SKM-1 (cell line): ENCODE data around the gene ZSCAN2.
"Not testable (repeated sequence)": the region's sequence is repeated elsewhere in the genome, so short reads cannot be mapped to it uniquely, and the experiment has no call there.

Source experiments
- DNase-seq: peaks from one replicate; lab custom pipeline; 2025; ENCODE audit not compliant: unreplicated experiment; lab: John Stamatoyannopoulos, UW

Gene ZSCAN2

GRCh38 chr15:84600687-84601554 lies at the start of gene ZSCAN2:
Gene ZSCAN2, plus strand, starts transcription at chr15:84601009. Its CDS starts 2,919 bp downstream, at chr15:84603928.
- peak; percentile 88 for DNase-seq

- DNase-seq = not testable (repeated sequence)
Measured at GRCh38 chr15:84551624-84552023, 49.2 kb upstream of the ZSCAN2 start.

- no peak for DNase-seq
Measured at GRCh38 chr15:84552896-84553295, 47.9 kb upstream of the ZSCAN2 start.

- DNase-seq = not testable (repeated sequence)
Measured at GRCh38 chr15:84556690-84557089, 44.1 kb upstream of the ZSCAN2 start.

GRCh38 chr15:84568021-84568420 lies 32.8 kb upstream of the ZSCAN2 start:
- not testable (repeated sequence) for DNase-seq

- DNase-seq = no peak
Measured at GRCh38 chr15:84570164-84570735, 30.6 kb upstream of the ZSCAN2 start.

- no peak for DNase-seq
Measured at GRCh38 chr15:84572231-84572630, 28.6 kb upstream of the ZSCAN2 start.

- DNase-seq = no peak
Measured at GRCh38 chr15:84575493-84575892, 25.3 kb upstream of the ZSCAN2 start.

GRCh38 chr15:84577891-84578290 lies 22.9 kb upstream of the ZSCAN2 start:
- not testable (repeated sequence) for DNase-seq

GRCh38 chr15:84579261-84579721 lies 21.5 kb upstream of the ZSCAN2 start:
- DNase-seq = not testable (repeated sequence)

- not testable (repeated sequence) for DNase-seq
Measured at GRCh38 chr15:84581676-84582428, 19.0 kb upstream of the ZSCAN2 start.

GRCh38 chr15:84582583-84583157 lies 18.1 kb upstream of the ZSCAN2 start:
- DNase-seq = no peak

- DNase-seq = not testable (repeated sequence)
Measured at GRCh38 chr15:84583921-84584320, 16.9 kb upstream of the ZSCAN2 start.

GRCh38 chr15:84586696-84587095 lies 14.1 kb upstream of the ZSCAN2 start:
- no peak for DNase-seq

GRCh38 chr15:84588053-84588874 lies 12.5 kb upstream of the ZSCAN2 start:
- peak; percentile 58 for DNase-seq

GRCh38 chr15:84590406-84590805 lies 10.4 kb upstream of the ZSCAN2 start:
- DNase-seq = no peak

- DNase-seq = no peak
Measured at GRCh38 chr15:84591815-84592214, 9.0 kb upstream of the ZSCAN2 start.

GRCh38 chr15:84594617-84595290 lies 6.1 kb upstream of the ZSCAN2 start:
- DNase-seq = peak; percentile 17

- no peak for DNase-seq
Measured at GRCh38 chr15:84595660-84596059, 5.1 kb upstream of the ZSCAN2 start.

GRCh38 chr15:84597296-84597695 lies 3.5 kb upstream of the ZSCAN2 start:
- no peak for DNase-seq
